Head of caudate nucleus (tissue), 42 donors: Measurements from ENCODE around the gene CDK11B.
"Not testable (repeated sequence)": the region's sequence is repeated elsewhere in the genome, so short reads cannot be mapped to it uniquely, and the experiment has no call there.

ENCODE experiments used
- DNase-seq, 42 donors: peaks; one replicate each; pipeline versions ENCODE4 v3.0.0 to v3.0.0-alpha.2; 2020 to 2021; ENCODE audit warnings: mixed read lengths in 7 of 42
- intact Hi-C: fragments of 100-400 bp; cut with DNase I; formaldehyde crosslinking; loops from one replicate; pipeline ENCODE4 v1.15.0; 2022

Gene CDK11B

DNA sequence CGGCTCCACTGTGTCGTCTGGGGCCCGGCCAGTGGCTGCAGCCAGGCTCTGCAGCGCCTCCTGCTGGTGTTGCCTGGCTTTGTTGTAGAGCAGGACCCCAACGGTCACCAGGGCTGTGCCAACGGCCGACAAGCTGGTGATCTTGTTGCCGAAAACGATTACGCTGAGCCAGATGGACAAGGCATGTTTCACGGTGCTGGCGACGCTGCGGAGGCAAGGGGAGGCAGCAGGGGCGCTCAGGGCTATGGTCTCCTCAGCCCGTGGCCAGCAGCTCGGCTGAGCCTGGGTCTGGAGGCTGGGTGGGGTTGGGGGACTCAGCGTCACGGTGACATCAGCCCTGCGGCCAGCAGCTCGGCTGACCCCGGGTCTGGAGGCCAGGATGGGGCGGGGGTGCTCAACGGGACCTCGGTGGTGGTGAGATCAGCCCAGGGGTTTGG, 7.0 kb upstream of the CDK11B start:
- DNase-seq = peak in 1 of 42 donors; percentile 27
- intact Hi-C loops = no loop called here

DNA sequence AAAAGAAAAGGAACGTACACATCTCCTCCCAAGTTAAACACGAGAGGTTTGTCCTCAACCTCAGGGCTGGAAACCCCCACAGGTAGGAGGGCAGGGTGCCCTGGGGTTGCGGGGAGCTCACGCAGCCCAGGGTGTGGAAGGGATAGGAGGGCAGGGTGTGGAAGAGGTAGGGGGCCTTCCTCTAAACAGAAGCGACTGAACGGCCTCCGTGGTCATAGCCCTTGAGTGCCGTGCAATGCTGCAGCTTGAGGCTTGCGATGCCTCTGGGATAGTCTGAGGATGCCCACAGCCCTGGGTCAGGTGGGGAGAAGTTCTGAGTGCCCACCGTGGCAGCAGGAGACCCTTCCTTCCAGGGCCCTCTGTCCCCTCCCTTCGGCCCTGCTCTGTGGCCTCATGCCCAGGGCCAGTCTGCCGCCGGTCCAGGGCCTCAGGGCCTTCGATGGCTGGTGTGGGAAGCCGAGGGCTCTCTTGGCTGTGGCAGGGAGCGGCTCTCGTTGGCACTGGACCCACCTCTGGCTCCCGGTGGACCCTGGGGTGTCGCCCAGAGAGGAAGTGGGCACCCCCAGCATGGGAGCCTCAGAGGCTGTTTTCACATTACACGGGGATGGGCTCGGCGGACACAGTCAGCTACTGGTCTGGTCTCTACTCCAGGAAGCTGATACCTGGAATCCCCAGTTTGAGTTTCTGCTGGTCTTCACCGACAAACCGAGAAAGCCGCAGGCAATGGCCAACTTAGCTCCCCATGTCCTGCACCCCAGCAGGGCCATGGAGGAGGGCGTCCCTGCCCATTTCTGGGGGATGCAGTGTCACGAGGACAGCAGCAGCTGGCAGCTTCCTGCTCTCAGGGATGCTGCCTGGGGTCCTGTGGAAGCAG, 6.4 kb upstream of the CDK11B start:
- peak in 2 of 42 donors; percentile 19 to 22 for DNase-seq
- intact Hi-C loops = no loop called here

DNA sequence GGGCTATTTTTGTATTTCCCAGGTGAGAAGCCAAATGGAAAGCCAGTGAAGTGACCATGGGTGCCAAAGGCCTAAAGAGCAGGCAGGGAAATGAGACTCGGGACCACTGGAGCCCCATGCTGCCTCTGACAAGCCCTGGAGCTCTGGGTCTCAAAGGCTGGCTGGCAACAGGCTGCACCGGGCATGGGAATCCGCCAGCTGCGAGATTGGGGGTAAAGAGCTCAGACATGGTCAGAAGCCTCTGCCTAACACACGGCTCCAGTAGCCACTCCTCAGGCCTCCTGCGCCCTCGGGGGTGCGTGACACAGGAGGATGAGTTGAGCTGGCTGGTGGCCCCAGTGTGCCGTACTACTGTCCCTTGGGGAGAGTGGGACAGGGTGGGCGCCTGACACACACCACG, 5.5 kb upstream of the CDK11B start:
- intact Hi-C loops, DNase-seq: not testable (repeated sequence)

DNA sequence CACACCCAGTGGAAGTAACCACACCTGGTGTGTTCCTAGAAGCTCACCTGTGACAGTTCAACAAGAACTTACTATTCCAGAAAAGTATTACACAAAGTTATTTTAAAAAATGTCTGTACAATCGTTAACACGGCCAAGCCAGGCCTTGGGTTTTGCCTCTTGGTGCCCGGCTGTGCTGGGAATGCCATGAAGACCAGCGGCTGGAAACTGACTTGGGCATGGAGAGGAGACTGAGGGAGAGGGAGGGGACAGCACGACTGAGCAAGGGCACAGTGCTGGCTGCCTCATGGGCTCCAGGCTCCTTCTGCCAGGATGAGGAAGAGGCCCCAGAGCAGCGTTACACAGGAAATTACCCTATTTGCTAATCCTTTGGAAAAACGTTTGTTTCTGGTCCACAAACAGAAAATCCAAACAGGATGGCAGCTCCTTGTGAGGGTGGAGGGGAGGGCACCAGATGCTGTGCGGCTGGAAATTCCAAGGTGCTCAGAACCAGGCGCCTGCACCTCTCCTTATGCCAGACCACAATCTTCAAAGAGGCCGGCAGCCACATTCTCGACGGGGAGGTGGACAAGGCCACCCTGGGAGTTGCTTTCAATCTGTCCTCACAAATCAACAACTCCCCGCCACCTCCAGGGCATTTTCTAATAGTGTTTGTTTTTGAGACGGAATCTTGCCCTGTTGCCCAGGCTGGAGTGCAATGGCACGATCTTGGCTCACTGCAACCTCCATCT, 4.2 kb upstream of the CDK11B start:
- intact Hi-C loops = not testable (repeated sequence)
- peak in 2 of 42 donors; percentile 28 to 43 for DNase-seq

DNA sequence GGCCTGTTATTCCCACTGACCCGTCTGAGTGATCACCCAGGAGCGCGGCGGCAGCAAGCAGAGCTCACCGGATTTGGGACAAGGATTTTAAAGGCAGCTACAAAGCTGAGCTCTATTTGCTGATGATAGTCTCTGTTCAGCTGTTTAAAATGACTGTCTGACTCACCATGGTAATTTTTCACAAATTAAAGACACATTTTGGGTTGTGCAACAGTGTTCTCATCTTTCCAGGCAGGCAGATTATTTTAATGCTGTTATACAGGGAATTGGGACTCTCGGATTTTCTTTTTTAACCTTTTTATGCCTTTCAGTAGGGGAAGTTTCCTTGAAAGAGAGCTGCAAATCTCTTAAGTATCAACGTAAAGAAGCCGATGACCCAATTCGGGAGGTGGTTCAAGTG, 3.6 kb upstream of the CDK11B start:
- DNase-seq = not testable (repeated sequence)

DNA sequence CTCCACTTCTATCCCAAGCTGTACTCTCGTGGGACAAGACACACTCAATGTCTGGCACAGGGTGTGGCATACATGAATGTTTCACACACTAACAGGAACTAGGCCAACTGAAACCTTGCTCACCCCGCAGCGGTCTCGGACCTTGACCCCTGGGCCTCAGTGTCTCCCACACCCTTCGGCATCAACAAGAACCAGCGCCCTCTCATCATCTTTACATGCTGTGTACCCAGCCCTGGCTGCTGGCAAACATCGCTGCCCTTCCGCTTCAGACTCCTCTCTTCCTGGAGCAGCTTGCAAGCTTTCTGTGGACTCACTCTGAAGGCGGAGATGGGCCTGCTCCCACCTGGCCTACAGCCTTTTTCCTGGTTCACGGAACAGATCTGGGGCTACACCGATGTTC, 10.5 kb downstream of the CDK11B start:
- DNase-seq = peak in 1 of 42 donors; percentile 27
- intact Hi-C loops = not testable (repeated sequence)

More for the DNA sequence above, 3.6 kb upstream of the CDK11B start:
- intact Hi-C loops = not testable (repeated sequence)

DNA sequence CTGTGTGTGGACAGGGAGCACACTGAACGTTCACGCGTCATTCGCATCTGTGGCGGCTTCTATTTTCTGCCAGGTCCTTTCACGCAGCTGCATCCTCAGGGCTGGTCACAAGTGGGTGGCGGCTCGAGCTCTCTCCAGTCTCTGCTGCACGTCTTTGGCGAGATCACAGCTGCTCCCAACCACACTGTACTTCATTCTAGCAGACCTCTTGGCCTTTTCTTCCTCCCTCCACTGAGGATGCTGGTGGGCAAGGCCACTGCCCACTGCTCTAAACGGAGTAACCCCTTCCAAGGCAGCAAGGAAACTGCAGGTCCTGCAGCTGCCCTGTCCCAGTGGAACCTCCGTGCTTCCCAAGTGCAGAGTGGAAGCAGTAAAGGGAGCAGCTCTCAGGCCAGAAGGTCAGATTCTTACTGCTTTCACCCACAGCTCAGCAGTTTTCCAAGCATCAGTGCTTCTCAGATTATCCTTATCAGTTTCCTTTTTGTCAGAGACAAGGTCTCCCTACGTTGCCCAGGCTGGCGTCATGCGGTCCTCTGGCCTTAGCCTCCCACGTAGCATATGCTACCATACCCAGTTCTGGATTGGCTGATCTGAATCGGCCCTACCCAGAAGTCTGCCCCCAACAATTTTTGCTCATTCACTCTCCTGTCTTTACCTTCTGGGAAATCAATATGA, 11.1 kb downstream of the CDK11B start:
- peak in 3 of 42 donors; percentile 18 to 28 (median 19) for DNase-seq

DNA sequence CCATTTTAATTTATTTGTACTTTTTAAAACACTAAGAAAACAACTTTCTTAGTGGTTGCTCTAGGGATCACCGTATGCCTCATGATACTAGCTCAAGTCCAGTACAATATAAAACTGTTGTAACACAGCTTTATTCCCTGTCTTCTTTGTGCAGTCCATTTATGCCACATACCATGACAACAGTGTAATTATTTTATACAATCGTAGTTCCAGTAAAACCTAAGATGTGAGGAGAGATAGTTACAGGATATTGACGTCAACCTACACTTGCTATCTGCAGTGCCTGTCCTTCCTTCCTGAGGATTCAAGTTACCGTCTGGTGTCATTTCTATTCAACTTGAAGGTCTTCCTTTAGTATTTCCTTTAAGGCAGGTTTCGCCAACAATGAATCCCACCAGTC, 12.5 kb downstream of the CDK11B start:
- intact Hi-C loops, DNase-seq: not testable (repeated sequence)

More for the DNA sequence above, 11.1 kb downstream of the CDK11B start:
- intact Hi-C loops = not testable (repeated sequence)

DNA sequence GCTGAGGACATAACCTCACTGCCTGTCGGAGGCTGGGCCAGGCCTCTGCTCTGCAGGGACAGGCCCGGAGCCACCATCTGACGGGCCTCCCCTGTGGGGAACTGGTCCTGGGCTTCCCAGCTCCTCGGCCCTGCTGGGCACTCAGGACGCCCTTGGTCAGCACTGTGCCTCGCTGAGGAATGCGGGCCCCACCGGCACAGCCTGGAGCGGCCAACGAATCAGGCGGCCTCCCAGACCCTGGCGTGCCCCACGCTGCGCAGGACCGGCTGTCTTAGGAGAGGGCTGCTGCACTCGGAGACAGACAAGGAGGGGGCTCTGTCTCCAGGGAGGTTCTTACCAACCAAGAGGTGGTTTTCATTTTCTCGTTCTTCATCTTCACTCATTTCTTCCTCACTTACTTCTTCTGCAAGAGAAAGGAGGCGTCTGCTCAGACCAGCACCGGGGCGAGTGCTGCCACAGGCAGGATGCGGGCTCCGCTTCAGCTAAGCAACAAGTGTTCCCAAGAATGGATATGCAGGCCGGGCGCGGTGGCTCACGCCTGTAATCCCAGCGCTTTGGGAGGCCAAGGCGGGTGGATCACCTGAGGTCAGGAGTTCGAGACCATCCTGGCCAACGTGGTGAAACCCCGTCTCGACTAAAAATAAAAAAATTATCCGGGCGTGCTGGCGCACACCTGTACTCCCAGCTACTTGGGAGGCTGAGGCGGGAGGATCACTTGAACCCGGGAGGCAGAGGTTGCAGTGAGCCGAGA, 17.9 kb downstream of the CDK11B start:
- peak in 2 of 42 donors; percentile 1 to 30 for DNase-seq

DNA sequence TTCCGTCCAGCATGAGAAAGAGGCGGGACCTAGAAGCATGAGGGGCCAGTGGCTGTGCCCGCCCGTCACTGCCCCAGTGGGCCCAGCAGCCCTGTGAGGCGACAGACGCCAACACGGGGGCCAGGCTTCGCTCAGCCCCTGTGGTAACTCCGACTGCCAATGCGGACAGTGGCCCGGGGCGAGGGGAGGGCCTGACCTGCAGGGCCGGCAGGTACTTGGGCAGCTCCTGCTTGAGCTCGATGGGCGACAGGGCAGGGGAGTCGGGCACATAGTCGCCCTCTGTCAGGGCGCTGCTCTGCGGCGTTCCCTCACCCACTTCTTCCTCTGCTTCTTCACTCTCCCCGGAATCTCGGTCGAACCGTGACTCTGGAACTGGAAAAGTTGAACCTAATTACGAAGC, 18.7 kb downstream of the CDK11B start:
- DNase-seq = peak in 1 of 42 donors; percentile 4

More for the DNA sequence above, 17.9 kb downstream of the CDK11B start:
- intact Hi-C loops = not testable (repeated sequence)

DNA sequence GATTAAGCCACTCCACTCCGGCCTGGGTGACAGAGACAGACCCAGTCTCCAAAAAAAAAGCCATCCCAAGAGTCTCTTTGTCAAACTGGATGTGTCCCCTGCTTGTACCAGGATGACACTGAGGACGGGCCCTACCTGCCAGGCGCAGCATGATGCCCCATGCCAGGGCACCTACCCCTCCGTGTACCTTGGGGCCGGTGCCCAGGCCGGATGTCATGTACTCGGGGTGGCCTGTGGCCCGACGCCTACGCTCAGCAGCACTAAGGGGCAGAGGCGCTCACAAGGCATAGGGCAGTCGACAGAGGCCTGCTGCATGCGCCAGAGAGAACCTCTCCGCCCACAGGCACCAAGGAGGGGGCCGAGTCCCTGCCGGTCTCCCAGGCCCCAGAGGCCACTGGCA, 19.4 kb downstream of the CDK11B start:
- intact Hi-C loops = not testable (repeated sequence)
- DNase-seq = peak in 1 of 42 donors; percentile 11

More for the DNA sequence above, 18.7 kb downstream of the CDK11B start:
- intact Hi-C loops = not testable (repeated sequence)

DNA sequence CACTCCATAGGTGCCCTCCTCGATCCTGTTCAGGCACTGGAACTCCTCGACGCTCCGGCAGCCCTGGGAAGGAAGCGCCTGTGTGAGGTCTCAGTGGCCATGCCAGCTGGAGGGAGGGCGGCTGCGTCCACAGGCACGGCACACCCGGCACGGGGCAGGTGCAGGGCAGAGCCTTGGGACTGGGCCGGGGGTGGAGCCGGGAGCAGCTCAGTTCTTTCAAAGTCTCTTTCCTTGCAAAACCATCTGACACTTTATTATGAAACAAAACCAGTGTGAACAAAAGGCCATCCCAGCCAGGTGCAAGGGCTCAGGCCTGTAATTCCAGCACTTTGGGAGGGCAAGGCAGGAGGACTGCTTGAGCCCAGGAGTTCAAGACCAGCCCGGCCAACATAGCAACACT, 20.3 kb downstream of the CDK11B start:
- peak in 2 of 42 donors; percentile 14 to 31 for DNase-seq
- intact Hi-C loops = not testable (repeated sequence)

DNA sequence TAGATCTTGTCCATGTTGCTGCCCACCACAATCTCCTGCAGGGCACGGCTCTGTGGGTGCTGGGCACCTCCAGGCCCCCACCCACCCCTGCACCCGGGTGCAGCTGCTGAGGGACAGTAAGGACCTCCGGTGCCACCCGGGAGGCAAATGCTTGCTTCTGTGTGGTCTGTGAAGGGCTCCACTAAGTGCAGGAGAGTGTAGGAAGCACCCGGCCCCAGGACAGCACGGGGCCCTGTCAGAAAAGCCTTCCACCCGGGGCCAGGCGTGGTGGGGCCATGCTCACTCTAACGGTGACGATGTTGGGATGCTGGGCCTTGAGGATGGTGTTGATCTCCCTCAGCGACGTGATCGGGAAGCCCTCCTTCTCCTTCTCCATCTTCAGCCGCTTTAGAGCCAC, 21.3 kb downstream of the CDK11B start:
- DNase-seq = peak in 3 of 42 donors; percentile 1 to 19 (median 3)
- intact Hi-C loops = not testable (repeated sequence)

DNA sequence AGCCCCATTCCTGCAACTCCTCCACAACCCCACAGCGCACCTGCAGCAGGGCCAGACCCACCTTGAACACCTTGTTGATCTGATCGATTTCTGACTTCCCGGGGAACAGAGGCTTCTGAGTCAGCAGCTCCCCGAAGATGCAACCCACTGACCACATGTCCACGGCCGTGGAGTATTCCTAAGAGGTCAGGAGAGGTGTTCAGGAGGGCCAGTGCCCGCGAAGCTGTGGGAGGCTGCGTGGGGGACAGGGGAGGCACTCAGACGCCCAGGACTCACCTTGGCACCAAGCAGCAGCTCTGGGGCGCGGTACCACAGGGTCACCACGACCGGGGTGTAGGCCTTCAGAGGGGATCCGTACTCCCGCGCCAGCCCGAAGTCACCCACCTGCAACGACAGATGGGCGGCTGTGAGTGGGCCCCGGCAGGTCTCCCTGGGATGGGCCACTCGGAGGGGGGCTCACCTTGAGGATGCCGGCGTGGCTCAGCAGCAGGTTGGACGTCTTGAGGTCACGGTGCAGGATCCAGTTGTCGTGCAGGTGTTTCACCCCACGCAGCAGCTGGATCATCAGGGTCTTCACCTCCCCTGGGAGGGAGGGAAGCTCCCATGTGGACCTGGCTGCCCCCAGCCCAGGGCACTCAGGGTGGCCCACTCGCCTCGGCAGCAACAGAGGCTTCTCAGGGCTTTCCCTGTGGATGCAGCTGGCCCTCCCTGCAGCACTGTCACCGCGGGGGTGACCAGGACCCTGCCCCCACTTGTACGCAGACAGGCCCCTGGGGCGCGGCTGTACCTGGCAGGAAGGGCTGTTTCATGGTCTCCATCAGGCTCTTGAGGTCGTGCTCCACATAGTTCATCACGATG, 22.0 kb downstream of the CDK11B start:
- intact Hi-C loops = not testable (repeated sequence)
- DNase-seq = peak in 4 of 42 donors; percentile 2 to 20 (median 10)

DNA sequence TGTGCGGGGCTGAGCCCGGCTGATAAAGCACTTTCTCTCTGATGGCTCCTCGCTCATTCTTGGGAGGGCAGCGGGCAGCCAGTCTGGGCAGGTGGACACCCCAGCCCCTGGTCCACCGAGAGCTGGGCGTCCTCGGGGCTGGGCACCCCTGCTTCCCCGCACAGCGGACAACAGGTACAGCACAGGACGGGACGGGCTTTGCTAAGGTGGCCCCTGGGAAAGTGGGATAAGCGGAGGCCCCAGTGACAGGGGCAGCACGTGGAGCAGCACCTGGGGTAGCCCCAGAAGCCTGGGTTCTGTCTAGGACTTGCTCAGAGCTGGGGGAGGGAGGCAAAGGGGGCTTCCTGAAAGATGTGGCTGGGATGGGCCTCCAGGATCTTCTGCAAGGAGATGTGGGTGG, 24.2 kb downstream of the CDK11B start:
- intact Hi-C loops = not testable (repeated sequence)
- DNase-seq = peak in 2 of 42 donors; percentile 3 to 25

DNA sequence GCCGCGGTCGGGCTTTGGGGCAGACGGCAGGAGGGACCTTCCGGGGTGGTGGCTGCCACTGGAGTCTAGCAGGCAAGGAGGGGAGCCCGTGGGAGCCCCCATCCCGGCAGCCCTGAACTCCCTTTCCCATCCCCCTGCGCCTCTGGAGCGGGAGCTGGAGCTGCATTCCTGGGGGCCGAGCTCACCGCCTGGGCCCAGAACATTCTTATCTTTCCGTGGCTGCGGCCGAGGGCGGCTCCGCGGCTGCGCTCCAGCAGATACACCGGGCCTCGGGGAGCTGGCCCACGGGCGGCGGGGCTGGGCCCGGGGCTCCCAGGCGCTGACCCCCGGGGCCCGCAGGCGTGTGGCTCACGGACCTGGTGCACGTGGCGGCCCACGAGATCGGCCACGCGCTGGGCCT, 25.4 kb downstream of the CDK11B start:
- intact Hi-C loops, DNase-seq: not testable (repeated sequence)

DNA sequence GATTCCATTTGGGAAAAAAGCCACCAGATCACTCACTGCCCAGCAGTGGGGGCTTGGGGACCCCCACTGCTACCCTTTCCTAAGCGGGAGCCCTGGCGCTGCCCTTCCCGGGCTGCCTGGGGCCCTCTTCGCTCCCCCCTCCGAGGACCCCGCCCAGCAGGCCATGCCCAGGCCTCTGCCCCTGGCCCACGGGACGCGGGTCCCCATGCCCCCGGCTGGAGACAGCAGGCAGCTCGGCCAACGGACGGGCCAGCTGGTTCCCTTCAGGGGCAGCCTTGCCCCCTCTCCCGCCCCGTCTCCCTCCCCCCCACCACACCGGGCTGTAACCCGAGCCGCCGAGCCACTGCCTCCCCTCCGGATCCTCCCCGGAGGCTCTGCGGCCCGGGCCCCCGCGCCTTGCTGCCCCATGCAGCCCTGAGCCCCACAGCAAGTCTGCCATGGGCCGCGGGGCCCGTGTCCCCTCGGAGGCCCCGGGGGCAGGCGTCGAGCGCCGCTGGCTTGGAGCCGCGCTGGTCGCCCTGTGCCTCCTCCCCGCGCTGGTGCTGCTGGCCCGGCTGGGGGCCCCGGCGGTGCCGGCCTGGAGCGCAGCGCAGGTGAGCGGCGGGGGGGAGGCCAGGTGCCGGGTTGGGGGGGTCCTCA, 26.9 kb downstream of the CDK11B start, which contains the start of gene MMP23B:
TSS of gene MMP23B (plus strand) at position 392 of the 639 bp plus-strand sequence. CDS start at position 438, 46 bp downstream.
- DNase-seq = peak in 1 of 42 donors; percentile 12

More for the DNA sequence above, 26.9 kb downstream of the CDK11B start, which contains the start of gene MMP23B:
- intact Hi-C loops = no loop called here
